ENCODE measurements around the gene METAP1D.

GRCh38 chr2:172091000-172091641 lies 91.4 kb downstream of the METAP1D start:
- TF ChIP-seq CTCF (IDR thresholded peaks at IDR 0.05): no peak
- no peak for TF ChIP-seq POLR2A (IDR thresholded peaks at IDR 0.05)
